Fibroblast of lung (primary cell): ENCODE measurements around the gene DRD2. TPM values are rescaled to one million over a fixed set of nuclear protein-coding genes. Genes with fewer than 3 reads are reported as not detected.

Experiments
- DNase-seq, 2 donors: peaks; one replicate each; pipeline versions ENCODE4 v3.0.0 to v3.0.0-alpha.2; 2010; ENCODE audit warnings: low read depth in 2 of 2
- H2AFZ ChIP-seq: 2 replicates; pipeline ENCODE4 v1.5.1; 2012; ENCODE audit warnings: low read length, control low read depth, inconsistent platforms
- H3K27ac ChIP-seq: 2 replicates; pipeline ENCODE4 v1.5.1; 2011; ENCODE audit warnings: low read length, control low read depth; ENCODE audit not compliant: insufficient read depth
- H3K27me3 ChIP-seq: 2 replicates; pipeline ENCODE4 v1.5.1; 2011; ENCODE audit warnings: mild to moderate bottlenecking, low read length; ENCODE audit not compliant: control insufficient read depth, insufficient read depth
- H3K36me3 ChIP-seq: 2 replicates; pipeline ENCODE4 v1.5.1; 2011; ENCODE audit warnings: low read length; ENCODE audit not compliant: control insufficient read depth, insufficient read depth
- H3K4me1 ChIP-seq: 2 replicates; pipeline ENCODE4 v1.5.1; 2011; ENCODE audit warnings: low read length; ENCODE audit not compliant: control insufficient read depth, insufficient read depth; ENCODE audit errors: extremely low read depth
- H3K4me2 ChIP-seq: 2 replicates; pipeline ENCODE4 v1.5.1; 2011; ENCODE audit warnings: low read length, control low read depth; ENCODE audit not compliant: insufficient read depth; ENCODE audit errors: extremely low read depth
- H3K4me3 ChIP-seq, 4 experiments: fragments of 200-600 bp in 1 of 4; sonication (generic) in 1 of 4; replicated peaks in 1 of 4; 2 replicates each; pipeline ENCODE4 v1.5.1; 2011 to 2016; ENCODE audit warnings: low read length in 4 of 4, low read depth in 3 of 4, mild to moderate bottlenecking in 3 of 4, control low read depth in 2 of 4, inconsistent platforms in 1 of 4, mixed read lengths in 1 of 4; ENCODE audit not compliant: insufficient read depth in 1 of 4; ENCODE audit errors: control extremely low read depth in 1 of 4
- H3K79me2 ChIP-seq: 2 replicates; pipeline ENCODE4 v1.5.1; 2012; ENCODE audit warnings: mild to moderate bottlenecking, low read length, inconsistent platforms; ENCODE audit not compliant: control insufficient read depth, insufficient read depth
- H3K9ac ChIP-seq: 2 replicates; pipeline ENCODE4 v1.5.1; 2011; ENCODE audit warnings: mild to moderate bottlenecking, low read length, control low read depth; ENCODE audit not compliant: insufficient read depth
- H3K9me3 ChIP-seq: 2 replicates; pipeline ENCODE4 v1.5.1; 2012; ENCODE audit warnings: low read depth, low read length; ENCODE audit not compliant: control insufficient read depth, insufficient read depth
- H4K20me1 ChIP-seq: 2 replicates; pipeline ENCODE4 v1.5.1; 2011; ENCODE audit warnings: low read length; ENCODE audit not compliant: control insufficient read depth, insufficient read depth; ENCODE audit errors: extremely low read depth
- EZH2 ChIP-seq: IDR thresholded peaks from 2 replicates; pipeline ENCODE4 v1.5.1; 2012; ENCODE audit warnings: low read length, control low read depth, mild to moderate bottlenecking; ENCODE audit errors: missing control alignments
- polyA plus RNA-seq, 2 donors: library from polyadenylated mRNA; depleted of rRNA in 1 of 2; stranded (reverse) in 1 of 2; unstranded in 1 of 2; fragments of >200 nt; gene quantifications; 2 replicates each; pipeline ENCODE4 v1.2.1, GENCODE V29; 2011 to 2012; ENCODE audit warnings: missing spikeins in 1 of 2
- total RNA-seq: library from RNA; depleted of rRNA; stranded (reverse); fragments of >200 nt; gene quantifications from 2 replicates; pipeline ENCODE4 v1.2.1, GENCODE V29; 2014
- TF ChIP-seq, protein P1 (sequence below), 2 donors: IDR thresholded peaks in 1 of 2; conservative IDR thresholded peaks in 1 of 2; 1 replicate in 1 of 2; 2 replicates in 1 of 2; pipeline ENCODE4 v1.5.1; 2011 to 2012; ENCODE audit warnings: low read length in 2 of 2, control low read depth in 1 of 2, inconsistent platforms in 1 of 2, low read depth in 1 of 2, mild to moderate bottlenecking in 1 of 2

The DRD2 gene
- total and polyA plus RNA-seq, 2 donors (not counting 1 experiment from before 2014, with no cell fraction given): not detected

- H3K27me3 ChIP-seq: no peaks in the 10 kb centered on the region
- no peaks in the 10 kb centered on the region for H3K4me1 ChIP-seq
Observed at GRCh38 chr11:113462830-113463229, 12.4 kb downstream of the DRD2 start.

GRCh38 chr11:113461639-113462038 is 13.6 kb downstream of the DRD2 start:
- Histone ChIP-seq H2AFZ (no peak overlapping the region), H4K20me1 (no peaks in the 10 kb centered on the region), H3K27me3 (no peaks in the 10 kb centered on the region), H3K4me2 (no peak overlapping the region), H3K36me3 (no peaks in the 10 kb centered on the region), H3K9me3 (no peaks in the 10 kb centered on the region), H3K4me3 (no peak overlapping the region), H3K4me1 (no peaks in the 10 kb centered on the region), H3K79me2 (no peaks in the 10 kb centered on the region), H3K27ac (no peak overlapping the region), H3K9ac (no peak overlapping the region)
- no peak for TF ChIP-seq EZH2
- TF ChIP-seq, protein P1, sequence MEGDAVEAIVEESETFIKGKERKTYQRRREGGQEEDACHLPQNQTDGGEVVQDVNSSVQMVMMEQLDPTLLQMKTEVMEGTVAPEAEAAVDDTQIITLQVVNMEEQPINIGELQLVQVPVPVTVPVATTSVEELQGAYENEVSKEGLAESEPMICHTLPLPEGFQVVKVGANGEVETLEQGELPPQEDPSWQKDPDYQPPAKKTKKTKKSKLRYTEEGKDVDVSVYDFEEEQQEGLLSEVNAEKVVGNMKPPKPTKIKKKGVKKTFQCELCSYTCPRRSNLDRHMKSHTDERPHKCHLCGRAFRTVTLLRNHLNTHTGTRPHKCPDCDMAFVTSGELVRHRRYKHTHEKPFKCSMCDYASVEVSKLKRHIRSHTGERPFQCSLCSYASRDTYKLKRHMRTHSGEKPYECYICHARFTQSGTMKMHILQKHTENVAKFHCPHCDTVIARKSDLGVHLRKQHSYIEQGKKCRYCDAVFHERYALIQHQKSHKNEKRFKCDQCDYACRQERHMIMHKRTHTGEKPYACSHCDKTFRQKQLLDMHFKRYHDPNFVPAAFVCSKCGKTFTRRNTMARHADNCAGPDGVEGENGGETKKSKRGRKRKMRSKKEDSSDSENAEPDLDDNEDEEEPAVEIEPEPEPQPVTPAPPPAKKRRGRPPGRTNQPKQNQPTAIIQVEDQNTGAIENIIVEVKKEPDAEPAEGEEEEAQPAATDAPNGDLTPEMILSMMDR (conservative IDR thresholded peaks at IDR 0.05 in 1 of 2, IDR thresholded peaks at IDR 0.05 in 1 of 2; ENCODE audit: low read depth in 1 of 2, low read length in 2 of 2): no peak
- no peak for DNase-seq

More at GRCh38 chr11:113462830-113463229, 12.4 kb downstream of the DRD2 start:
- Histone ChIP-seq H3K9me3 (no peaks in the 10 kb centered on the region), H3K79me2 (no peaks in the 10 kb centered on the region), H3K4me3 (no peak overlapping the region), H2AFZ (no peak overlapping the region), H3K4me2 (no peak overlapping the region), H3K27ac (no peak overlapping the region), H3K9ac (no peak overlapping the region), H4K20me1 (no peaks in the 10 kb centered on the region), H3K36me3 (no peaks in the 10 kb centered on the region)
- no peak for DNase-seq
- TF ChIP-seq, protein P1 (conservative IDR thresholded peaks at IDR 0.05 in 1 of 2, IDR thresholded peaks at IDR 0.05 in 1 of 2; ENCODE audit: low read depth in 1 of 2, low read length in 2 of 2): no peak
- TF ChIP-seq EZH2: no peak

GRCh38 chr11:113460469-113460868 is 14.7 kb downstream of the DRD2 start:
- no peak for DNase-seq
- no peaks in the 10 kb centered on the region for H3K4me1 ChIP-seq
- H3K9ac ChIP-seq: no peak overlapping the region
- no peaks in the 10 kb centered on the region for H4K20me1 ChIP-seq
- no peak overlapping the region for H3K27ac ChIP-seq
- H2AFZ ChIP-seq: no peak overlapping the region
- no peaks in the 10 kb centered on the region for H3K27me3 ChIP-seq
- no peak overlapping the region for H3K4me3 ChIP-seq
- H3K79me2 ChIP-seq: no peaks in the 10 kb centered on the region
- H3K36me3 ChIP-seq: no peaks in the 10 kb centered on the region
- H3K4me2 ChIP-seq: no peak overlapping the region
- no peaks in the 10 kb centered on the region for H3K9me3 ChIP-seq
- TF ChIP-seq, protein P1 (conservative IDR thresholded peaks at IDR 0.05 in 1 of 2, IDR thresholded peaks at IDR 0.05 in 1 of 2; ENCODE audit: low read depth in 1 of 2, low read length in 2 of 2): no peak
- no peak for TF ChIP-seq EZH2
